GM19193 (cell line): ENCODE measurements around the gene ST6GAL1.

Source experiments
- POLR2A ChIP-seq: IDR thresholded peaks from 4 replicates; pipeline ENCODE4 v1.6.1; 2011; ENCODE audit not compliant: insufficient read depth, insufficient read length; ENCODE audit errors: extremely low read depth

The ST6GAL1 gene

DNA sequence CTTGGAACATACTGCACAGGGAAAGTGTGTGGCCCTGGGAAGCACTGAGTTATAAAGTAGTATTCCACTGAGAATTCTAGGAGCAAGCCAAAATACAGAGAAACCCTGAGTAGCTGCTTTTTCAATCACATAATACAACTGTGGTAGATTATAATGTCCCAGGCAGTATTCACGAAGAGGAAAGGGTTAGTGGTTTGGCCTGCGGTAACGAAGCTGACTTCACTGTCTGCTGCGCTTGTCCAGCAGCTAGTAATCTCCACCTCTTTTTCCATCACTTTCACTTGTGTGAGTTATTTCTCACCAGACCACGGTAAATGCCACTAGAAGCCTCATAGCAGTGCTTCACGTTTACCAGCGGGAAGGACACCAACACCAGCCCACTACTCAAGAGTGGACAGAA is 174.6 kb downstream of the ST6GAL1 start:
- no peak for TF ChIP-seq POLR2A

DNA sequence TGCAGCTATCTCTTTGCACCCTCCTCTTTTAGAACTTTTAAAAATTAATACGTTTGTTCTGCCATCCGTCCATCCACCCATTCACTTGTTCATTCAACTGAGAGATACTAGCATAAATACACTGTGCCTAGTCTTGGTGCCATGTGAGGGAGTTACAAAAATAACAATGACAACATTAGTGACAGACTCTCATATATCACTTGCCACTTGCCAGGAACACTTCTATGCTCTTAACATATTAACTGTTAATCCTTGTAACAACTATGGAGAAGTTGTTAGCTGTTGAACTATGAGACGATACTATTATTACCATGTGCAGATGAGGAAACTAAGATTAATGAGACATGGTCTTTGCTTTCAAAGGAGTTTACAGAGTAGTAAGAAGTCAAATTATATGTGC is 175.4 kb downstream of the ST6GAL1 start:
- TF ChIP-seq POLR2A = no peak

- no peak for TF ChIP-seq POLR2A
Observed at GRCh38 chr3:187107989-187108388, 177.7 kb downstream of the ST6GAL1 start.

DNA sequence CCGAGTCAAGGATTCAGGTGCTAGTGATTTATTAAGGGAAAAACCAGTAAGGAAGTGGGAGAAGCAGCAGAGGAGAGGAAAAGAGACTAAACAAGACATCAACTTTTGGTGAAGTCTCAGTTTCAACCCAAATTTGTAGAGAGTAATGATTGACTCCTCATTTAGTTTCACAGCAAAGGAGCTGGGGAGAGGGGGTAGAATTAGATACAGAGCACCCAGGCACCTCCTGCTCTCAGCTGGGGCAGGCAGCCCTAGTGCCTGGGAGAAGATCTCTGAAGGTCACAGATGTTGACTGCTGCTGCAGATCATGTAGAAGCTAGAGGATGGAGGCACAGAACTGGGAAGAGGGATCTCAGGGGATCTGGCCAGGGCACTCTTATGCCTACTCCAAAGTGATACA is 179.8 kb downstream of the ST6GAL1 start:
- TF ChIP-seq POLR2A = no peak

DNA sequence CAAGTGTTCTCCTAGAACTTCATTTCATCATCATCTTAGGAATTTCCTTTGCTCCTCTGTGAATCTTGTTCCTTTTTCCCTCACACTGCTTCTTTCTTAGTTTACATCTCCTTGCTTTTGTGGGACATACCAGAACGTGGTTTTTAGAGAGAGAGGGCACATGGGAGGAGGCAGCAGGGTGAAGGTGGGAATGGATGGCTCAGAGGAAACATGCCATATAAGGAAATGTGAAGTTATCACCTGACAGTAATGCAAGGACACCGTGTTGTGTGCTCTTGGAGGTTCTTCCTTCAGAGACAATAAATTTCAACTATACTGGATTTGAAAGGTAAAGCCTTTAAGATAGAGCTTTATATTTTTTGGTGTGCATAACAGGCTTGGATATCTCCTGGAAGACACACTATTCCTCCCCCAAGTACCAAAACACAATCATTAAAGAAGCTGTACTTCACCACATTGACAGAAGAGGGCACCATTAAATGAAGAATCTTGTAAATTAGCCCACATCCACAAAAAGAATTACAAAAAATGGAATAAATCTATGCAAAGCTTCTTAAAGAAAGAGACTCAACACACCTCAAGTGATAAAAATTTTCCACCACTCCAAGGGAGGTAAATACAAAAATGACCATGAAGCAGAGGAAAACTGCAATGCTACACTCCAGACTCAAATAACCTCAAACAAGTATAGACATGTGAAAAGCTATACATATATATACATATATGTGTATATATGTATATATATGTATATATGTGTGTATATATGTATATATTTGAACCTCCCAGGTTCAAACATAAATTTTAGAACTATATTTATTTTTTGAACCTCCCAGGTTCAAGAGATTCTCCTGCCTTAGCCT is 182.8 kb downstream of the ST6GAL1 start:
- no peak for TF ChIP-seq POLR2A

GRCh38 chr3:187114511-187114910 is 184.2 kb downstream of the ST6GAL1 start:
- TF ChIP-seq POLR2A = no peak

DNA sequence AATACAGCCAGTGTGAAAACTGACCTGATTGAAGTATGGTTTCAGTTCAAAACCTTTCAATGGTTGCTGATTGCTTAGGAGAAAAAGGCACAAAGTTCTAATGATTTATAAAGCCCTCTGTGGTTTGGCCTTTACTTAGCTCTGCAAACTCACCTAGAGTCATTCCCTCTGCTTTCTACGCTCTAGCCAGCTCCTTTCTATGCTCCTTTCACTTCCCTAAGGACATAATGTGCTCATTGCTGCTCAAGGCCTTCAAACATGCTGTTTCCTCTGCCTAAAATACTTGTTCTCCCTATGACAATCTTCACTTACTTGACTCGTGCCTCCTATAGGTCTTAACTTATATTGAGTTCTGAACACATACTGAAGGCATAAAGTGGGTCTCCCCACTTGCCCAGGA is 190.0 kb downstream of the ST6GAL1 start:
- no peak for TF ChIP-seq POLR2A

- TF ChIP-seq POLR2A = no peak
Observed at GRCh38 chr3:187122261-187122660, 191.9 kb downstream of the ST6GAL1 start.

DNA sequence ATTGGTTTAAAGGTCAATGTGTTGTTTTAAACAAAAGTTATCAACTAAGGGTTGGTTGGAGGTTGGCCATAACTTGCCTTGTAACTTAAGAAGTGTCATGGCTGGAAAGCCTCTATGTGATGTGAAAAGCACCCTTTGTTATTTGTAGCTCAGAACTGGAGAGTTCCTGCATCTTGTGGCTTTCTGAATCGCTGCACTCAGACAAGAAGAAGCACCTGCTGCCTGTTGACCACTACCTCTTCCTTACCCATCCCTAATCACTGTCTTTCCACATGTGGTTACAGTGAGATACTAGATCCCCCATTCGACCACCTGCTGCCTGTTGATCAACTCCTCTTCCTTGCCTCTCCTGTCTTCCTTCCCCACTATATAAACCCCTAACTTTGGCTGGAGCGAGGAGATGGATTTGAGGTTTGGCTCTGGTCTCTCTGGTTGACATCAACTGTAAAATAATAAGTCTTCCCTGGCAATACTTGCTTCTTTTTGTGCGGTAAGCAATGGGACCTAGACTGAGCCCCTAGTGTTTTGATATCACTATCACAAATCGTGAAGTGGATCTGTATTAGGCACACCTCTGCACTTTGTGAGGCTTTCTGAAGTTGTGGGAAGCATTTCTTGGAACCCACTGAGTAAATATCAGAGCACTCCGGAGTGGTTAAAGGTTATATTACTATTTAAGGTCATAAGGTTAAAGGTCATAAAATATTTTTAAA is 195.1 kb downstream of the ST6GAL1 start:
- no peak for TF ChIP-seq POLR2A
